Measurements from ENCODE around the gene CDR2L.
A peak's percentile ranks its signal among the peaks of the same experiment; 100 is the strongest.
"Not testable (repeated sequence)": the region's sequence is repeated elsewhere in the genome, so short reads cannot be mapped to it uniquely, and the experiment has no call there.

Gene CDR2L

DNA sequence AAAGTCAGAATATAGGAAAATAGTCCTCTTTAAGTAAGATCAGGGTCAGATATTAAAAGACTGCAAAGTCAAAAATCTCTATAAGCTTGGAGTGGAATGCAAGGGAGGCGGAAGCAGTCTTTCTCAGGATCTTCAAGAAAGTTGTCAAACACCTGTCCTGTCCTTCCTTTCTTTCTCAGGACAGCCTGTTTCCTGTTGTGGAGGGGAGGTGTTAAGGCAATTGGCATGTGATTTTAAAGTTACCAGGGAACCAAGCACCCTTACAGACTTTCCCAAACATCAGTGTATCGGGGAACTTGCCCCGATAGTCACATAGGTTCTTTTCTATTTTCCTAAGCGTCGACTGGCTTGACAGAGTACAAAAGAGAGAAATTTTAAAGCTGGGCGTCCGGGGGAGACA is 57.3 kb downstream of the CDR2L start:
- no peak for DNase-seq

DNA sequence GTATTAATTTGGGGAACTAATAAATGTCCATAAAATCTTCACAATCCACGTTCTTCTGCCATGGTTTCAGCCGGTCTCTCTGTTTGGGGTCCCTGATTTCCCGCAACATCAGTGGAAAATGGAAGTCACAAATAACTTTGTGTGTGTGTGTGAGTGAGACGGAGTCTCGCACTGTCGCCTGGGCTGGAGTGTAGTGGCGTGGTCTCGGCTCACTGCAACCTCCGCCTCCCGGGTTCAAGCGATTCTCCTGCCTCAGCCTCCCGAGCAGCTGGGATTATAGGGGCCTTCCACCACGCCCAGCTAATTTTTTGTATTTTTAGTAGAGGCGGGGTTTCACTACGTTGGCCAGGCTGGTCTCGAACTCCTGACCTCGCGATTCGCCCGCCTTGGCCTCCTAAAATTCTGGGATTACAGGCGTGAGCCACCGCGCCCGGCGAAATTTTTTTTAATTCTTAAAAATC is 58.5 kb downstream of the CDR2L start:
- DNase-seq, result not testable (repeated sequence)

GRCh38 chr17:75046407-75047289 is 59.2 kb downstream of the CDR2L start, which contains the start of the genes ATP5PD and KCTD2:
Gene ATP5PD, minus strand, starts transcription at chr17:75046969. Its CDS starts 4,319 bp downstream, at chr17:75042650.
Gene KCTD2, plus strand, starts transcription at chr17:75047225. Its CDS starts 26 bp downstream, at chr17:75047251.
- DNase-seq, result peak; percentile 98

GRCh38 chr17:75047398-75048098 is 60.1 kb downstream of the CDR2L start:
- peak in 1 of 2 donors; percentile 14 for DNase-seq

DNA sequence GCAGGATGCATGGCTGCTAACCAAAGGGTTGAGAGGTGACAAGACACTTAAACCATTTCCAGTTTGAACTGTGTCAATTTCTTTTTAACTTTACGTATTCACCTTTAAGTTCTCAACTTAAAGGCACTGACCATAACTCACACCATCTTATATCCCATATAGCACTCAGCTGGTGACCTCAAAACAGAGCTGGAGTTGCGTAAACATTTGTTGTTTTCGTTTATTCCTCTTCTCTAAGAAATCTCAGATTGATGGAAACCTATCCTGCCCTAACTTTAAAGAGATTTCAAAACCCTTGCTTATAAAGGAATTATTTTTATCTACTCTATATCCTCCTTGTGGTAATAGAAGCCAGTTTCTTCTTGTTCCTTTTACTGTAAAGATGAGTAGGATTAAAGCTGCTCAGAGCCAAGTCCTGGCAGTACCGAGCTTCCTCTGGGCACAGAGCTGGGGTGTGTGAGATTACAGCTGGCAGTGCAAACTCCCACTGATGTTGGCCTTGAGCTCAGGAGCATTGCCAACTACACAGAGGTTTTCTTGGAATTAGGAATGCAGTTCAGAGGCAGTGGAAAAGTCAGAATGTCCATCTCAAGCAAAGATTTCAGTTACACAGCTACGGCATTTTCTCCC is 60.9 kb downstream of the CDR2L start:
- peak; percentile 39 to 52 for DNase-seq

GRCh38 chr17:75049057-75049456 is 61.6 kb downstream of the CDR2L start:
- DNase-seq, result no peak

GRCh38 chr17:75049706-75050105 is 62.3 kb downstream of the CDR2L start:
- DNase-seq, result no peak

DNA sequence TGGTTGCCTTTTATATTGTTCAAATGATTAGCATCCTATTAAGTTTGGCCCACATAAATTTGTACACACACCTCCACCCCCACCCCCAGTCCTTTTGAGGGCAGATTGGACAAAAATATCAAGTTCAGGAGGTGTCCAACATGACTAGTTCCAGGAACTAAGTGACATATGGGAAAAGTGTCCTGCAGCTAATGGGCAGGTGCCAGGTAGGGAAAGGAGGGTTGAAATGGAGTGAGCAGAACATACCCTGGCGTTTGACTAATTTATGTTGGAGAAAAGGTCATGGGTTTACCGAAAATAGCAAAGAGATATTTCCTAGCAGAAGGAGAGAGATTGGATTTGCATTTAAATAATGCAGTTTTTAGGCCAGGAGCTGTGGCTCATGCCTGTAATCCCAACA is 64.5 kb downstream of the CDR2L start:
- no peak for DNase-seq
